Effector CD8-positive, alpha-beta T cell (primary cell): ENCODE measurements around the gene DUSP21.
"Not testable (repeated sequence)": the region's sequence is repeated elsewhere in the genome, so short reads cannot be mapped to it uniquely, and the experiment has no call there.

Experiments used
- DNase-seq: peaks from one replicate; lab custom pipeline; 2025; lab: John Stamatoyannopoulos, UW

Gene DUSP21

GRCh38 chrX:44876086-44876485 lies 32.3 kb downstream of the DUSP21 start:
- no peak for DNase-seq

DNA sequence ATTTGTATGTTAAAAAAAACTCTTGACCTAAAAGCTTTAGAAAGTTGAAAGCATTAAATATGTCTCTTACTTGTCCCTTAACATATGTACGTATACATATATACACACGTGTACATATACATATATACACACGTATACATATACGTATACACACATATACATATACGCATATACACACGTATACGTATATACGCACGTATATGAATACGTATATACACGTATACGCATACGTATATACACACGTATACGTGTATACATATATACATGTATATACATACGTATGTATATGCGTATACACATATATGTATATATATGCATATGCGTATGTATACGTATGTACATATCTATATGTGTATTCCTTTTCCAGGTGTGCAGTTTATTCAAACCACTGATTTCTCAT lies 32.9 kb downstream of the DUSP21 start:
- DNase-seq = no peak

DNA sequence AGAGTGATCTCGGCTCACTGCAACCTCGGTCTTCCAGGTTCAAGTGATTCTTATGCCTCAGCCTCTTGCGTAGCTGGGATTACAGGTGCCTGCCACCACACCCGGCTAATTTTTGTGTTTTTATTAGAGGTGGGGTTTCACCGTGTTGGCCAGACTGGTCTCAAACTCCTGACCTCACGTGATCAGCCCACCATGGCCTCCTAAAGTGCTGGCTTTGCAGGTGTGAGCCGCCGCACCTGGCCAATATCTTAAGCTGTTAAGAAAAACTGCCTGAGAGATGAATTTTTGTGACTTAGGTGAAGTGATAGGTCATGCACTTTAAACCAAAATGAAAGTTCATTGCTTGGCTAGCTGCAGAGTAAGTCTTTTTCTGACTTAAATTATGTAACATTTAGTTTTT lies 35.0 kb downstream of the DUSP21 start:
- no peak for DNase-seq

DNA sequence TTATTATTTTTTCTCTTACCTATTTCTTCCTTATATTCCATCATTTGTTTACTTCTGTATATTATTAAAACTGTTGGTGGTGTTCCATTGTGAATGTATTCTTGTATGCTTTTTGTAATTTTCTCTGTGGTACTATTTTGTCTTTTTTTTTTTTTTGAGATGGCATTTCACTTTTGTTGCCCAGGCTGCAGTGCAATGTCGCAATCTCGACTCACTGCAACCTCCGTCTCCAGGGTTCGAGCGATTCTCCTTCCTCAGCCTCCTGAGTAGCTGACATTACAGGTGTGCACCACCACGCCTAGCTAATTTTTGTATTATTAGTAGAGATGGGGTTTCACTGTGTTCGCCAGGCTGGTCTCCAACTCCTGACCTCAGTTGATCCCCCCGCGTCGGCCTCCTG lies 37.7 kb downstream of the DUSP21 start:
- DNase-seq = no peak

GRCh38 chrX:44882635-44883034 lies 38.8 kb downstream of the DUSP21 start:
- DNase-seq = no peak

GRCh38 chrX:44884944-44885343 lies 41.1 kb downstream of the DUSP21 start:
- DNase-seq = no peak

GRCh38 chrX:44889824-44890223 lies 46.0 kb downstream of the DUSP21 start:
- no peak for DNase-seq

DNA sequence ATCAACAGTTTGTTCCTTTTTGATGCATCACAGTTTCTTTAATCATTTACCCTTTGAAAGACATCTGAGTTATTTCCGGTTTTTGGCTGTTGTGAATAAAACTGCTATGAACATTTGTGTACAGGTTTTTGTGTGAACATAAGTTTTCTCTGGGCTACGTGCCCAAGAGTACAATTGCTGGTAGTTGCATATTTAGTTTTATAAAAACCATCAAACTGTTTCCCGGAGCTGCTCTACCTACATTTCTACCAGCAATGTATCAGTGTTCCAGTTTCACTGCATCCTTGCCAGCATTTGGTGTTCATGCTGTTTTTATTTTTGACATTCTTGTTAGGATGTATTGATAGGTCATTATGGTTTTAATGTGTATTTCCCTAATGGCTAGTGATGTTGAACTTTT lies 46.4 kb downstream of the DUSP21 start:
- DNase-seq = no peak

- not testable (repeated sequence) for DNase-seq
Measured at GRCh38 chrX:44890687-44891086, 46.9 kb downstream of the DUSP21 start.

DNA sequence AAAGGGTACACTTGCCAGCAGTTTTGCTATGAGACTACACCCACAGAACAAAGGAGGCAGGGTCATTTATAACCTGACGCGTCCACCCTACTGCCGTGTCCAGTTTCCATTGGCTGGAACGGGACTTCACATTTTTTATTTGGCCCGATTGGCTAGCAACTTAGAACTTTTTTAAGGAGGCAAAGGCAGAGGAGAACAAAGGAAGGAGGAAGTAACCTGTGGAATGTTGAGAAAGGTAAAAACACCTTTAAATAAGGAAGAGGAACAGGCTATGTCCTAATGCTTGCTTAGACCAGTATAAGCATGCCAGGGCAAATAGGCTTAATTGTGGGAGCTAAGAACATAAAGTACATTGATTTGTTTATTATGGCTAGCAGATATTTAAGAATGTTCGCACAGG lies 47.8 kb downstream of the DUSP21 start:
- no peak for DNase-seq
